Kidney glomerular epithelial cell (primary cell): ENCODE data around the gene FXYD1.
A peak's percentile ranks its signal among the peaks of the same experiment; 100 is the strongest.
"Not testable (repeated sequence)": the region's sequence is repeated elsewhere in the genome, so short reads cannot be mapped to it uniquely, and the experiment has no call there.

Source experiments
- DNase-seq: peaks from one replicate; lab custom pipeline; 2025; lab: John Stamatoyannopoulos, UW

The FXYD1 gene

DNA sequence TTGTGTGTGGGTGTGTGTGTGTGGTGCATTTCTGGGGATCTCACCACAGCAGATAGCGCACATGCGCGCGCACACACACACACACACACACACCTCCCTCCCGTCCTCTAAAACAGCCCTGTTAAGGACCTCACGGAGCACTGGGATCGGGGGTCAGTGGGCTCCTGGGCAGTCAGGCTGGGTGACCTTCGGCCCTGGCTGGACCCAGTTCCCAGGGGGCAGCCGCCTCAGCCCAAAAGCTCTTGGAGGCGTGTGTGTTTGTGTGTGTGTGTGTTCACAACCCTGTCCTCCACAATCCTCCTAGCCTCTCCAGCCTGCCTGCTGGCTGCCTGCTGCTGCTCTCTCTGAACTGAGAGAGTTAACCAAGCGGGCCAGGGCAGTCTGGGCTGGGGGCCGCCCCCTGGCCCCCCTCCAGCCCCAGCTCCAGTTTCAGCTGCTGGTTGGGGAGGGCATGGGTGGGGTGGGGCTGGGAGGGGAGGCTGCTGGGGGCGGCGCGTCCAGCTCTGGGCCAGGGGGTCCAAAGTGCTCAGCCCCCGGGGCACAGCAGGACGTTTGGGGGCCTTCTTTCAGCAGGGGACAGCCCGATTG, at the start of gene FXYD1:
TSS of gene FXYD1 (plus strand) at position 520 of the 588 bp plus-strand sequence. CDS start 1,256 bp downstream, outside the sequence.
- DNase-seq: no peak

DNA sequence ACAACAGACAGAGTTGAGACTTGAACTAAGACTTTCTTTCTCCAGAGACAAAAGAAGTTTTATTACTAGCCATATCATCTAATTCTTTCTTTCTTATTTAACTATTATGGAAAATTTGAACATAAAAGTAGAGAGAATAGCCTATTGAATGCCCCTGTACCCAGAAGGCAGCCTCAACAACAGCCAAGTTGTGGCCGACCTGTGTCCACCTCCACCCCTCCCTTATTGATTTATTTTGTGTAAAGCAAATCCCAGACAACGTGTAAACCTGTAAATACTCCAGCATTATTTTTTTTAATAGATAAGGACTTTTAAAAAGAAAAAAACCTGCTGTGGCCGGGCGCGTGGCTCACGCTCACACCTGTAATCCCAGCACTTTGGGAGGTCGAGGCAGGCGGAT, 49.1 kb upstream of the FXYD1 start:
- DNase-seq: no peak

DNA sequence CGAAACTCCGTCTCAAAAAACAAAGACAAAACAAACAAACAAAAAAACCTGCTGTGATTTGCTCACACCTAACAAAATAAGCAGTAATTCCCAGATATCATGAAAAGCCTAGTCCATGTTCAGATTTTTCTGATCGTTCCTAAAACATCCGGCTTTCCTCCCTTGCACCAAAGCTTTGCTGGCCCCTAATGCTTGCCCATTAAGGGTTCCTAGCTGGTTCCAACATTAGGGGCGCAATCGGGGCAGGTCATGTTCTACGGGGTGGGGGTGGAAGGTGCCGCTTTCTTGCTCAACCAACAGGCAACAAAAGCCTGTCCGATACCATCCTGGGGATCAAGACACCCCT, 48.5 kb upstream of the FXYD1 start:
- no peak for DNase-seq

DNA sequence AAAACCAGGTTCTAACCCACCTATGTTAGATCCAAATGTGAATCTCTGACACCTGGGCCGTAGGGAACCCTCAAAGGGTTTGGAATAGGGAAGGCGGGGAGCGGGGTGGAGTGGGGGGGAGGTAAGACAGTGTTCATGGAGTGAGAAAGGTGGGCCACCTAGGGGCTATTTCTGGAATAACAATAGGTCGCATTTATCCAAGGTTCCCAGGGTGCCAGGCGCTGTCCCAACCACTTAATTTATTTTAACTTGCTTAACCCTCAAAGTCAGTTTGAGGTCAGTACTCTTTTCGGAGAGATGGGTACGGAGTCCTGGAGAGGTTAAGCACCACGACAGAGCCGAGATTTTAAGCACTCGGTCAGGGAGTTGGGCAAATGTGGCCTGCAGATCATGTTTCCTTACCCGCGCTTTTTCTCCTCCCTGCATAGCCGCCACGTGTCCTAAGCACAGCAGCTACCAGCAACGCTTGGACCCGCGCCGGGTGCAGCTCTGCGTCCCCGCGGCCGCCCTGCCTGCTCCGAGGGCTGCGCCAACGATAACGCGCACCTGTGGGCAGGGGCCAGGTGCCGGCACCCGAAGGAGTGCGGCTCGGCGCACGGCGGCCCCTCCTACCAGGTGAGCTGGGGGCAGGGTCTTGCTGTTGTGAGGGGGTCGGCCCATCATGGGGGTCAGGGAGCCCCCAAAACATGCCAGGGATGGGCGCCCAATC, 48.0 kb upstream of the FXYD1 start:
- peak; percentile 24 for DNase-seq

DNA sequence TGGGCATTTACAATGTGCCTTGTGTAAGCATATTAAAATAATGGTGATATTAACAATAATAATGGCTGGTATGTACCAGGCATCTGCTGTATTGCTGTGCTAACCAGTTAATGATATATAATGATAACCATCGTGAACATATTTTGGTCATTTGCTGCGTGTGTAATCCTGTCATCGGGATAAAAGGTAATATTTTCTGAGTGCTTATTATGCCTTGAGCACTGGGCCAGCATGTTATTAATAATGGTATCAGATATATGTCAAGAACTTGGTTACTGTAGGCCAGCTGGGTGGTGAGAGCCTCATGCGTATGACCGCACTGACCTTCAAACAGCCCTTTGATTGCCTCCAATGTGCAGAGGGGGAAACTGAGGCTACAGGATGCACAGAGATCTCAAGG, 45.2 kb upstream of the FXYD1 start:
- no peak for DNase-seq

DNA sequence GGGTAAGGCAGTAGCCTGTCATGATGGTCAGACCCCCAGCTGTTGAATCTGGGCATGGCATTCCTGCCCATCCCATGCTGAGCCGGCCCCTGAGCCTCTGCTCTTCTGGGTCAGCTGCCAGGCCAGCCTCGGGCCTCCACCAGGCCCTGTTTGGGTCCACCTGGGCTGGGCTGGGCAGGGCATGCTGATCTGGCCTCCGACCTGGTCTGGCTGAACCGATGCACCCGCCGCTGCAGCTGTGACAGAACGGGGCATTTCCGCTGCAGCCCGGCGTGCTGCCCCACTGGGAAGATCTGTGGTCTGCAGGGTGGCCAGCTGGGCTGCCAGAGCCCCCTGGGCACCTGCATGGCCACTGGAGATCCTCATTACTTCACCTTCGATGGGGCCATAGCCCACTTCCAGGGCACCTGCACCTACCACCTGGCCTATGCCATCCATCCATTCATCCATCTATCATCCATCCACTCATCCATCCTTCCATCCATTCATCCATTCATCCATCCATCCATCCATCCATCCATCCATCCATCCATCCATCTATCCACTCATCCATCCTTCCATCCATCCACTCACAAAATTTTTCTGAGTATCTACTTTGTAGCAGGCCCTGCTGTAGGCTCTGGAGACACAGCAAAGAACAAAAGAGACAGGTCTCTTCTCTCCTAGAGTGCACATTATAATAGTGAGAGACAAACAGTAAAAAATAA, 44.5 kb upstream of the FXYD1 start:
- no peak for DNase-seq

DNA sequence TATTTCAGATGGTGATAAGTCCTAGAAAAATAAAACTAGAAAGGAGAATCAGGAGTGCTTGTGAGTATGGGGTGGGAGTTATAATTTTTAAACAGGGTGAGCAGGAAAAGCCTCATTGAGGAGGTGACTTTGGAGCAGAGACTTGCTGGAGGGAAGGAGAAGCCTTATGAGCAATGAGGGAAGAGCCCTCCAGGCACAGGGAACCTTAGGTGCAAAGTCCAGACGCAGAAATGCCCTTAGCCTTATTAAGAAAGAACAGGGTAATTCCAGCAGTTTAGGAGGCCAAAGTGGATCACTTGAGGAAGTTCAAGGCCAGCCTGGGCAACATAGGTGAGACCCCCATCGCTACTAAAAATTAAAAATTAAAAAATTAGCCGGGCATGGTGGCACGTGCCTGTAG, 44.0 kb upstream of the FXYD1 start:
- DNase-seq: no peak

DNA sequence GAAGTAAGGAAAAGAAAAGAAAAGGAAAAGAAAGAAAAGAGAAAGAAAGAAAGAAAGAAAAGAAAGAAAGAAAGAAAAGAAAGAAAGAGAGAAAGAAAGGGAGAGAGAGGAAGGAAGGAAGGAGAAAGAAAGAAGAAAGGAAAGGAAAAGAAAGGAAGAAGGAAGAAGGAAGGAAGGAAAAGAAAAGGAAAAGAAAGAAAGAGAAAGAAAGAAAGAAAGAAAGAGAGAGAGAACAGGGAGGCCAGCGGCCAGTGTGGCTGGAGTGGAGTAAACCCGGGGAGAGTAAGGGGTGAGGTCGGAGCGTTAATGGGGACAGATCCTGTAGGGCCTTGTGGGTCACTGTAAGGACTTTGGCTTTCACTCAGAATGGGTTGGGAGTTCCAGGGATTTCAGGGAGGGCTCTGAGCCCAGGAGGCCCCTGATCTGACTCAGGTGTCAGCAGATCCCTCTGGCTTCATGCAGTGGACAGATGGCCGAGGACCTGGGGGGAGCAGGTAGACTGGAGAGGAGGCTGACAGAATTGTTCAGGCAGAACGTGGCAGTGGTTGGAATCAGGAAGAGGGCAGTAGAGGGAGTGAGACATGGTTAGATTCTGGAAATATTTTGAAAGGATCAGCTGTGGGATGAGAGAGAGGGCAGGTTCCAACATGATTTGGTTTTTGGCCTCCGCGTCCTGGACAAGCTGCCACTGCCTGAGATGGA, 42.8 kb upstream of the FXYD1 start:
- no peak for DNase-seq

DNA sequence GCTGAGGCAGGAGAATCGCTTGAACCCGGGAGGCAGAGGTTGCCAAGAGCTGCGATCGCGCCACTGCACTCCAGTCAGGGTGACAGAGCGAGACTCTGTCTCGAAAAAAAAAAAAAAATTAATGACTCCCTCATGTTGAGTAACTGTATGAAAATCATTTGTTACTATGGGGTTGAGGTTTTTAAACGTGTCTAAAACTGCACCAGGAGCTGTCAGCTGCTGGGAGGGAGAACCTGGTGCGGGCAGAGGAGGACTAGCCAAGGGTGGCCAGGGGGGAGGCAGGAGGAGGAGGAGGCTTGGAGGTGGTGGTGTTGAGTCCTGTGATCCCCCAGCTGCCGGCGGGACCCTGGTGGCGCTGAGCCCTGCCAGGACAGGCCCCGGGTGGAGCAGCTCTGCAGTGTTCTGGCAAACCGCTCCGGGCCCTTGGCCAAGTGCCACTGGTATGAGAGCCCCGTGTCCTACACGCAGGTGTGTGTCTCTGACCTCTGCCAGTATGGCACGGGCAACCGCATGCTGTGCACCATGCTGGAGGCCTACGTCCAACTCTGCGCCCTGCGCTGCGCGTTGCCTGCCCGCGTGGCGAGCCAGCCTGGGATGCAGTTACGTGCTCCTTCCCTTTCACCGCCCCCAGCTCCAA, 40.1 kb upstream of the FXYD1 start:
- no peak for DNase-seq

DNA sequence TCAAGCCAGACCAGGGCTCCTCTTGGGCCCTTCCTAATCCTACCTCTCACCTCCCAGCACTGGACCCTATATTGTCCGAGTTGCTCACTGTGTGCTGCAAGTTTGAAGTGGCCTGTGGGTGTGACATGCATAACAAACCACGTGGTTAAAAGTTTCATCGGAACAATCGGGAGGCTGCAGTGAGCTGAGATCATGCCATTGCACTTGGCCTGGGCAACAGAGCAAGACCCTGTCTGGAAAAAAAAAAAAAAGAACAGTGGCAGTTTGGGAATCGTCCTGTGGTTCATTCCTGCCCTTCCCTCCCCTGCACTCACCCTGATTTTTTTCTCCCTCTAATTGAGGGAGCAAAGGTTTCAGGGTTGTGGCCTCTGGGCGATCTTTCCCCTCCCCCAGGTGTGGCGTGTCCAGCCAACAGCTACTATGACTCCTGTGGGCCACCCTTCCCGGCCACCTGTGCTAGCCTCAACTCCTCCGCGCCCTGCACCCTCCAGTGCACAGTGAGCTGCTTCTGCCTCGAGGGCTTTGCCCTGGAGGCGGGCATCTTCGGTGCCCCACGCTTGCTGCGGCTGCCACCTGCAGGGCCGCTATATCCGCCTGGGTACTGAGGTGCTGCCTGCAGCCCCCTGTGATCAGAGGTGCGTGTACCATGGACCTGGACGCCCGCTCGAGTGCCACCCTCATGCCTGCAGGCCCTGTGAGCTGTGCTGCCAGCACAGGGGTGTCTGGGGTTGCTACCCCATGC, 39.3 kb upstream of the FXYD1 start:
- DNase-seq: no peak

DNA sequence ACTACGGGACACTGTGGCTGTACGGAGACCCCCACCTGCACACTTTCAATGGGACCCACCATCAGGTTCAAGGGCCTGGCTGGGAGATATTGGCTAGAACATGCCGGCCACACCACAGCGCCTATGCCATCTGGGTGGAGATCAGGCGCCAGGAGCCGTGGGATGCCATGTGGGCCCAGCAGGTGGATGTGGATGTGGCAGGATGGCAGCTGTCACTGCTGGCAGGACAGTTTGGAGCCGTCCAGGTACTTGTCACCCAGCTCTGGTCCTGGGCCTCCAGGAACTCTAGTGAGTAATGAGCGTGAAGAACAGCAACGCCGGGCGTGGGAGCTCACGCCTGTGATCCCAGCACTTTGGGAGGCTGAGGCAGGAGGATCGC, 38.7 kb upstream of the FXYD1 start:
- no peak for DNase-seq

DNA sequence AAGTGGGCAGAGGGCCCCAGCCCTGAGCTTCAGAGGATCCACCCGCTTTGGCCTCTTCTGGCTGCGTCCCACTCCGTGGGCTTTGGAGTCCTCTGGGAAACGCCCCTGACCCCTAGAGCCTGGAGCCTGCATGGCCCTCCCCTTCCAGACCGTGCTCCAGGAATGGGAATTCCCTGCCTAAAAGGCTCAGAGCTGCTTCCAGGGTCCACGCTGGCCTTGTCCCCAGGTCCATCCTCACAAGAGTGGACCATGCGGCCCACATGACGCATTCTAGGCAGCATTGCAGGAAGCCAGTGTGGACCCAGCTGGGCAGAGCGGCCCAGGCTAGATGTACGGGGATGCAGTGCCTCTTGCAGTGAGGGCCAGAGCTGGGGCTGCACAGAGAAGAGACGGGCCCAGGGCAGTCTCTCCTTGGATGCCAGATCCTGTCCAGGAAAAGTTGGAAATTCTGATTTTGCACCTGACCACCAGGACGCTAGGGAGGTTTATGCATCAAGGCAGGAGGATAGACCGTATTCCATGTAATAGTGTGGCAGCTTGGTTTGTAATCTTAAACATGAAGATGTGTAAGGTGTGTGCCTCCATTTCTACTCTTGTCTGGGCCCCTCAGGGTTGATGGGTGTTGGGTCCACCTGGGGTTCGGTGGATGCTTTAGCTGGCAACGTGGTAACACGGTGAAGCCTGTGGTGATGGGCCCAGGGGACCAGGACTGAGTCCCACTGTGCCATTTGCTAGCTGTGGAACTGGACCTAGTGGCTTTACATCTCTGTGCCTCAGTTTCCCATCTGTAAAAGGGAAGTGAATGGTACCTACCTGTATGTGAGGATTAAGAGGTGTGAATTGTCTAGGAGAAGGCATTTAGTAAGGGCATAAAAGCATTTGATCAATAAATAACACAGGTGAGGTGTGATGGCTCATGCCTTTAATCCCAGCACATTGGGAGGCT, 37.8 kb upstream of the FXYD1 start:
- DNase-seq: no peak

DNA sequence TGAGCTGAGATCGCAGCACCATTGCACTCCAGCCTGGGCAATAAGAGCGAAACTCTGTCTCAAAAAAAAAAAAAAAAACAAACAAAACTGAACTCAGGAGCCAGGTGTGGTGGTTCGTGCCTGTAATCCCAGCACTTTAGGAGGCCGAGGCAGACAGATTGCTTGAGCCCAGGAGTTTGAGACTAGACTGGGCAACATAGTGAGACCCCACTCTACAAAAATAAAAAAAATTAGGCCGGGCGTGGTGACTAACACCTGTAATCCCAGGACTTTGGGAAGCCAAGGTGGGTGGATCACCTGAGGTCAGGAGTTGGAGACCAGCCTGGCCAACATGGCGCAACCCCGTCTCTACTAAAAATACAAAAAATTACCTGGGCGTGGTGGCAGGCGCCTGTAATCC, 36.7 kb upstream of the FXYD1 start:
- not testable (repeated sequence) for DNase-seq

DNA sequence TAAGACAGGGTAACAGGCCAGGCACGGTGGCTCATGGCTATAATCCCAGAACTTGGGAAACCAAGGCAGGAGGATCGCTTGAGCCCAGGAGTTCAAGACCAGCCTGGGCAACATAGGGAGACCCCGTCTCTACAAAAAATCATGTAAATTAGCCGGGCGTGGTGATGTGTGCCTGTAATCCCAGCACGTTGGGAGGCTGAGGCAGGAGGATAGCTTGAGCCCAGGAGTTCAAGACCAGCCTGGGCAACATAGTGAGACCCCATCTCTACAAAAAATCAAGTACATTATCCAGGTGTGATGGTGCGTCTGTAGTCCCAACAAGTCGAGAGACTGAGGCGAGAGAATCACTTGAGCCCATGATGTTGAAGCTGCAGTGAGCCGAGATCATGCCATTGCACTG, 35.0 kb upstream of the FXYD1 start:
- DNase-seq: not testable (repeated sequence)

DNA sequence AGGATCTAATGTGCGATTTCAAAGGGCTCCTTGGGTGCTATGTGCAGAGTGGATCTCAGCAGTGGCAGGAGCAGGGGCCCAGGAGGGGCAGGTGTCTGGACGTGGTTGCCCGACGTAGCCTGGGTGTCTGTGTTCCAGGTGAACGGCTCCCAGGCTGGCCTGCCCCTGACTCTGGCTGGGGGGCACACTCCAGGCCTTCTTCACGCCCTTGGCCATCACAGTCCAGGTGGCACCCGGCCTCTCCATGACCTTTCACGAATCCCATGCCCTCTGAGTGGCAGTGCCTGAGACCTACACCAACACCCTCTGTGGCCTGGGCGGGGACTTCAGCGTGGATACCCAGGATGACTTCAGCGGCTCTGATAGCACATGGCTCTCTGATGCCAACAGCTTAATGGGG, 34.3 kb upstream of the FXYD1 start:
- no peak for DNase-seq

DNA sequence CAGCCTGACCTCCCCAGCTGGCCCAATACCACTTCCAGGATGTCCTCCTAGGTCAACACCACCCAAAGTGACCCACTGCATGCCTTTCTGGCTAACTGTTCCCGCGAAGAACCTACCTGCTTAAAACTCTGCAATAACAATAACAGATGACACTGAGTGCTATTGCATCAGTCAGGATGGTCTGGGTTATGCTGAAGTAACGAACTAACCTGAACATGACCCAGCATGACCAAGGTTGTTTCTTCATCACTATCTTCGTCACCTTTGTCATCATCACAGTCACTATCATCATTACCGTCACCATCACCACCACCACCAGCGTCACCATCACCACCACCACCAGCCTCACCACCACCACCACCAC, 33.6 kb upstream of the FXYD1 start:
- DNase-seq: no peak

DNA sequence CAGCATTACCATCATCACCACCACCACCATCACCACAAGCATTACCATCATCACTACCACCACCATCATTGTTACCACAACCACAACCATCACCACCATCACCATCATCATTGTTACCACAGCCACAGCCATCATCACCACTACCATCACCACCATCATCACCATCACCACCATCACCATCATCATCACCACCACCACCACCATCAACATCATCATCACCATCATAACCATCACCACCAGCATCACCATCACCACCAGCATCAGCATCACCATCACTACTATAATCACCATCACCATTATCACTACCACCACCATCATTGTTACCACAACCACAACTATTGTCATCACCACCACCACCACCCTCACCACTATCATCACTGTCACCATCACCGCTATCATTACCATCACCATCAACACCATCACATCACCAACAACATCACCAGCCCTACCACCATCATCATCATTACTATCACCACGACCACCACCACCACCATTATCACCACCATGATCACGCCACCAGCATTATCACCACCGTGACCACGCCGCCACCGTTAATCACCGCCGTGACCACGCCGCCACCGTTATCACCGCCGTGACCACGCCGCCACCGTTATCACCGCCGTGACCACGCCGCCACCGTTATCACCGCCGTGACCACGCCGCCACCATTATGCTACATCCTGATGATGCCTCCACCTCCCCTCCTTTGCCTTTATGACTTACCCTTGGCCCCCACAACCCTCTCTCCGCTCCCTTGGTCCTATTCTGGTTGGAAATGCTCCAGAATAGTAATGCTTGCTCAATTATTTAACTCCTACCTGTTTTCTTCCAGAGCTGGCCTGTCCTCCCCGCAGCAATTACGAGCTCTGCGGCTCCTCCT, 33.0 kb upstream of the FXYD1 start:
- DNase-seq: no peak

DNA sequence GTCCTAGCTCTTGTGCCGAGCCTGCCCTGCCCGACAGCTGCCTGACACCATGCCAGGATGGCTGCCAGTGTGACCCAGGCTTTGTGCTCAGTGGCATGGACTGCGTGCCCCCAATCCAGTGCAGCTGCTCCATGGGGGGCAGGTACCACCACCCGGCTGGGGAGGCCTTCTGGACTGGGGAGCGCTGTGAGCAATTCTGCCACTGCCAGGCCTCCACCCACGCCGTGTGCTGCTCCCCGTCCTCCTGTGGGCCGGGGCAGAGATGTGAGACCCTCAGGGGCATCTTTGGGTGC, 32.4 kb upstream of the FXYD1 start:
- DNase-seq: no peak

DNA sequence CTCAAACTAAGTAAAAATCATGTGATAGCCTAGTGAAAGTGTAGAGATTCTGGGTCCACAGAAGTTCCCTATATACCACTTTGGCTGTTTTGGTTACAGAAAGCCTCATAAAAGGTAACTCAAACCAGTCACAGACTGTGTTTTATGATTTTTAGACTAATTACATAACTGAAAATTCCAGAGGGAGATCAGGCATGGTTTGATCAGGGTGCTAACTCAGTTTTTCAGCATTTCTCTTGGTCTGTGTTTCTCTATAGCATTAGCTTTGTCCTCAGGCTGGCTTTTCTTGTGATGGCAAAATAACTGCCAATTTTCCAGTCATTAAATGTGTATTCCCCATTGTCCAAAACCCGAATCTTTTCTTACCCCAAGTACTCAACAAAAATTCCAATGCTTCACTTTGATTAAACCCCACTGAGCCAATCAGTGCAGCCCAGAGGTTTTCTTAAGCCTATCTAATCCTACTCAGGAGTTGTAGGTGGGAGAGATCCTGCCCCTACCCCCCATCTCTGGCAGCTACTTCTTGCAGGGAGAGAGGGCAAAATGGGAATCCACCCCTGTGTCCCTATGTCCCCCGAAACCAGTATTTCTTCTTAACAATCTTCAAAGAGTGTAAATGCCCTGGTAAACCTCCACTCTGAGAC, 31.6 kb upstream of the FXYD1 start:
- no peak for DNase-seq
